Fibroblast of villous mesenchyme (primary cell): ENCODE measurements around the gene SERHL2. TPM values are rescaled to one million over a fixed set of nuclear protein-coding genes. Genes with fewer than 3 reads are reported as not detected.
A peak's percentile ranks its signal among the peaks of the same experiment; 100 is the strongest.

Experiments used
- DNase-seq: peaks from one replicate; pipeline ENCODE4 v3.0.0-alpha.2; 2010; ENCODE audit warnings: low read depth
- H3K4me3 ChIP-seq: 2 replicates; pipeline ENCODE4 v1.5.1; 2011; ENCODE audit warnings: low read depth, mild to moderate bottlenecking, low read length
- total RNA-seq: library from RNA; depleted of rRNA; stranded (reverse); fragments of >200 nt; gene quantifications from 2 replicates; pipeline ENCODE4 v1.2.3, GENCODE V29; 2012
- TF ChIP-seq, protein P1 (sequence below): IDR thresholded peaks from 2 replicates; pipeline ENCODE4 v1.5.1; 2012; ENCODE audit warnings: low read depth, mild to moderate bottlenecking, low read length; ENCODE audit not compliant: insufficient read depth

SERHL2 gene
- total RNA-seq, 1 donor = 2.2 TPM

DNA sequence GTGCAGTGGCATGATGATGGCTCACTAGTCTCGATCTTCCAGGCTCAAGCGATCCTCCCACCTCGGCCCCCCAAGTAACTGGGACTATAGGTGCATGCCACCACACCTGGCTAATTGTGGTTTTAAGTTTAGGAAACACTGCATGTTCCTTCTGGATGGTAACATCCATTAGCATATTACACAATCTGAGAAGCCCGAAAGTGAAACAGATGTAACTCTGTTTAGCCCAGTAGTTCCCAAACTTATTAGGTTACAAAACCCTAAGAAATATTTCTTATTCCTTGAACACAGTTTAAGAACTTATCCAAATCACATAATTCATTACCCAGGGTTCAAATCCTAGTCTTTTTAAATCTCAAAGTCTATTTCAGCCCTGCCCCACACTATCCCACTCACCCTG lies 32.6 kb downstream of the SERHL2 start:
- no peak for DNase-seq
- TF ChIP-seq, protein P1, sequence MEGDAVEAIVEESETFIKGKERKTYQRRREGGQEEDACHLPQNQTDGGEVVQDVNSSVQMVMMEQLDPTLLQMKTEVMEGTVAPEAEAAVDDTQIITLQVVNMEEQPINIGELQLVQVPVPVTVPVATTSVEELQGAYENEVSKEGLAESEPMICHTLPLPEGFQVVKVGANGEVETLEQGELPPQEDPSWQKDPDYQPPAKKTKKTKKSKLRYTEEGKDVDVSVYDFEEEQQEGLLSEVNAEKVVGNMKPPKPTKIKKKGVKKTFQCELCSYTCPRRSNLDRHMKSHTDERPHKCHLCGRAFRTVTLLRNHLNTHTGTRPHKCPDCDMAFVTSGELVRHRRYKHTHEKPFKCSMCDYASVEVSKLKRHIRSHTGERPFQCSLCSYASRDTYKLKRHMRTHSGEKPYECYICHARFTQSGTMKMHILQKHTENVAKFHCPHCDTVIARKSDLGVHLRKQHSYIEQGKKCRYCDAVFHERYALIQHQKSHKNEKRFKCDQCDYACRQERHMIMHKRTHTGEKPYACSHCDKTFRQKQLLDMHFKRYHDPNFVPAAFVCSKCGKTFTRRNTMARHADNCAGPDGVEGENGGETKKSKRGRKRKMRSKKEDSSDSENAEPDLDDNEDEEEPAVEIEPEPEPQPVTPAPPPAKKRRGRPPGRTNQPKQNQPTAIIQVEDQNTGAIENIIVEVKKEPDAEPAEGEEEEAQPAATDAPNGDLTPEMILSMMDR = no peak
- no peak overlapping the region for H3K4me3 ChIP-seq

DNA sequence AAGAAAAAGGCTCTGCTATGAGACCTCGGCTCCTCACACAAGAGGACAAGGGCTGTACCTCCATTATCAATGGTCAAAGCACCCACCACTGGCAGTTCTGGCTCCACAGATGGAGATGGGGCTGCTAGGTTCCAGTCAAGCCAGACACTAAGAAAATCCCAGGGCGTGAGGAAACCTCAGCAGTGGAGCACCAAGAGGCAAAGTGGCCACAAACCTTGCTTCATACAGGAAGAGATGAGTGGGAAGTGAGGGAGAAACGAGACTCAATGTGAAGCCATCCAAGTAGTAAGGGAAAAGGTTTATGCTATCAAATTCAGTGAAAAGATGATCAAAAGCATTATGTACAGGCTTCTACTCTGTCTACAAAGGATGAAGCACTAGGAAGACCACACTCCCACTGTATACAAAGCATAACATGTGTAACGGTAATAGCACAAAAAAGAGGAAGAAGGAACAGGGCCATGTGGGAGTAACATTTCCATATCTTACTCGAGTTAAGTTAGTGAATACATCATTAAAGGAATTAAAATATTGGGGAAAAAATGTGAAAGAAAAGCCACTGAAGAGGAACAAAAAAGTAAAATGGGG lies 33.9 kb downstream of the SERHL2 start:
- no peak overlapping the region for H3K4me3 ChIP-seq
- no peak for DNase-seq
- TF ChIP-seq, protein P1 = no peak

DNA sequence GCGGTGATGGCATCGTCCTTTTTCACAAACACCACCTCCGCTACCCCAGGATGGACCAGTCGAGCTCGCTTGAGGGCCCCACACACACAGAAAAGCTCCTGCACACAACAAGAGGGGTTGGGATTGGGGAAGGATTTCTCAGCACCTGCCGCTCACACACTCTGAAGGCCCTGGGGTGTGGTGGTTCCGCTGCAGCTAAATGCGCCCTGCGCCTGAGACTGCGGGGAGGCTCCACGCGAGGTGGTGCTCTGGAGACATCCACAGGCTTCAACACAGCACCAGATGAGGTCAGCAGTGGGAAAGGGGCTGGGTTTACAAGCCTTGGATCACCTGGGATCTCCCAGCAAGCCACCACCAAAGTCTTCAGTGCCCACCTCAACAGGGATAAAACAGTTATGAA lies 38.2 kb downstream of the SERHL2 start:
- DNase-seq = no peak
- H3K4me3 ChIP-seq = no peak overlapping the region
- TF ChIP-seq, protein P1 = no peak

DNA sequence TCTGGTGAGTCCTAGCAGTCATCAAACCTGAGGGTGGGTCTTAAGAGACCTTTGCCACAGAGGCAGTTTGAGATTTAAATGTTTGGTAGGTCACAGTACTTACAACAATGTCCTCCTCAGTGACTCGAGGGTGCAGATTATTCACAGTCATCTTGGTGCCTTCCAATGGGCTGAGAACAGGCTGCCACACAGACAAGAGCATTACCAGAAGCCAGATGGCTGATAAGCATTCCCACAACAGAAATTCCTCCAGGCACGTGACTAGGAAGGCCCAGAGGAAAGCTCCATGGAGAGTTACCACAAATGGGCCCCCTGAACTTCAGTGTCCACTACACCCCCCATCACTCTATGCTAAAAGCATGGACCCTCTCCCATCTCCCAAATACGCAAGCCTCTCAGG lies 41.7 kb downstream of the SERHL2 start:
- H3K4me3 ChIP-seq = no peak overlapping the region
- TF ChIP-seq, protein P1 = no peak
- peak; percentile 81 for DNase-seq

DNA sequence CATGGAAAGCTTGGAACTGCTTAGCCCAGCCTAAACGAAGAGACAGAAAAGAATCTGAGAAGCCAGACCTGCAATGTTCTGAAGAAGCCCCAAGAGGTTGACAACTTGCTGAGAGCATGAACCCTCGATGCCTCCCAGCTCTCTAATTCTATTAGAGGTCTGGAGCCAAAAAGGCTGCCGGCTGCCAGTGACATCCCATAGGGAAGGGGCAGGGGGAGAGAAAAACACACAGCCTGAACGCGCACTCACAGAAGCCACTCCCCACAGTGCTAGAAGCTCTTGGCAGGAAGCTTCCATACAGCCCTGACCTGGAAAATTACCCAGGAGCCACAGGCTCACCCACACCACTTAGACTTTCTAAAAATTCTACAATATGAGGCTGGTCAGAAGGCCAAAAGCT lies 42.6 kb downstream of the SERHL2 start:
- no peak overlapping the region for H3K4me3 ChIP-seq
- TF ChIP-seq, protein P1 = no peak
- DNase-seq = peak; percentile 47

DNA sequence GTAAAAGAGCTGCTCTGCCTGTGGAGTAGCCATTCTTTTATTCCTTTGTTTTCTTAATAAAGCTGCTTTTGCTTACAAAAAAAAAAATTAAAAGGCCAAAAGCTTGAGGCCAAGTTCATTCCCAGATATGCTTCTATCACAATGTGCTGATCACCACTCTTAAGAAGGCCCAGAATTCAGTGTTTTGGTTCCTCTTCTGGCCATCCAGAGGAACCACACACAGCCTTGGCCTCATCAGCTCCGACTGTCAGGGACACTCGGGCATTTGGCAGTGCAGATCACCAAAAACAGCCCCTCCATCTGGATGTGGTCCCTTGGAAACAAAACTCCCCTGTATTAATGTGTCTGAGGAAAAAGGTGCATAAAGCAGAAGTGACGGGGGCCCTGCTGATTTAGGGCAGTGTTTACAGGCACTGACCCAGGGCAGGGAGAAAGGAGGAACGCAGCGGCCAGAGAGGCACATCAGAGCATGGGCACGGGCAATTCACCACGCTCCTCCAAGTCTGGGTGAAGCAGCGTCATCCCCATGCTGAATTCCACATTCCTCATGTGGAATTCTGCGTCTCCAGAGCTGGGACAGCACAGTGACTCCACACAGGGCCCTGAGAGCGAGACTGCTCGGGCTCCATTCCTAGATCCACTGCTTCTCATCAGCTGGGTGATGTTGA lies 43.2 kb downstream of the SERHL2 start:
- DNase-seq = no peak
- H3K4me3 ChIP-seq = no peak overlapping the region
- TF ChIP-seq, protein P1 = no peak
